Mononuclear cell (primary cell): ENCODE data around the gene WASL. TPM values are rescaled to one million over a fixed set of nuclear protein-coding genes. Genes with fewer than 3 reads are reported as not detected.
"Not testable (repeated sequence)": the region's sequence is repeated elsewhere in the genome, so short reads cannot be mapped to it uniquely, and the experiment has no call there.

Source experiments
- H3K27me3 ChIP-seq: 2 replicates; pipeline ENCODE4 v1.6.0; 2011; ENCODE audit warnings: low read length, control low read depth; ENCODE audit not compliant: insufficient read depth
- H3K4me1 ChIP-seq: 2 replicates; pipeline ENCODE4 v1.5.1; 2011; ENCODE audit warnings: mild to moderate bottlenecking, low read length, control low read depth; ENCODE audit not compliant: insufficient read depth
- H3K4me3 ChIP-seq: 2 replicates; pipeline ENCODE4 v1.5.1; 2011; ENCODE audit warnings: mild to moderate bottlenecking, low read length, moderate library complexity
- H3K9me3 ChIP-seq: 2 replicates; pipeline ENCODE4 v1.5.1; 2011; ENCODE audit warnings: low read depth, mild to moderate bottlenecking, control low read depth, low read length
- total RNA-seq: library from RNA; depleted of rRNA; stranded (reverse); fragments of >200 nt; gene quantifications from one replicate; pipeline ENCODE4 v1.2.3, GENCODE V29; 2012

WASL gene
- total RNA-seq, 1 donor, result 12.1 TPM

DNA sequence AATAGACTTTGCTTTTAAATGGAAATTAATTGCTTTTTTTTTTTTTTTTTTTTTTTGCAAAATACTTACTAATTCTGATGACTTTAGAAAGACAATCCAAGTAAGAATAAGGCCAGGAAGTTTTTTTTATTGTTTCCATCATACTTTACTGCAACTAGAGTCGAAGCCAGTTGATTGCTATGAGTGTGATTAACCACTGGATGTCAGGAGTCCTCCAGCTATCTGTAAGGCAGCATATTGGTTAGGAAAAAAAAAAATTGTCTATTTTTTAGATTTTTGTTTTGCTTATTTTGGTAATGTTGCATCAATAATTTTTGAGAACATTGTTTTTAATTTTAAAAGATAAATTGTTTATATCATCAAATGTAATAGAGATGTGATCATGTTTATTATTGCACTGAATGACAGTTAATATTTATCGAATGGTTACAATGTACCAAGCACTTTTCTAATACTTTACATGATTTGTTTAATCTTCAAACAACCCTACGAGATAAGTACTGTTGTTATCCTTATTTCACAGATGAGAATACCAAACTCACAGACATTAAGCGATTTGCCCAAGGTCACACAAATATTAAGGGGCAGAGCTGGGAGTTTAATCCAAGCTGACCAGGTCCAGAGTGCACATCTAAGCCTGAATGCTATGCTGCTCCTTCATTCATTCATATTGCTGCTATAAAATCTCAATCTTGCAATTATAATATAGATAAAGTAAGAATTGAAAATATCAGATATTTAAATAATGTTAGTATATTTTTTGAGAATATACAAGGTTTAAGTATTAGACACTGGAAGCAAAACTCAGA is 113.0 kb downstream of the WASL start:
- Histone ChIP-seq H3K9me3 (no peaks in the 10 kb centered on the region), H3K4me1 (no peaks in the 10 kb centered on the region), H3K27me3 (peaks cover 12% of the 10 kb centered on the region), H3K4me3 (no peak overlapping the region)

DNA sequence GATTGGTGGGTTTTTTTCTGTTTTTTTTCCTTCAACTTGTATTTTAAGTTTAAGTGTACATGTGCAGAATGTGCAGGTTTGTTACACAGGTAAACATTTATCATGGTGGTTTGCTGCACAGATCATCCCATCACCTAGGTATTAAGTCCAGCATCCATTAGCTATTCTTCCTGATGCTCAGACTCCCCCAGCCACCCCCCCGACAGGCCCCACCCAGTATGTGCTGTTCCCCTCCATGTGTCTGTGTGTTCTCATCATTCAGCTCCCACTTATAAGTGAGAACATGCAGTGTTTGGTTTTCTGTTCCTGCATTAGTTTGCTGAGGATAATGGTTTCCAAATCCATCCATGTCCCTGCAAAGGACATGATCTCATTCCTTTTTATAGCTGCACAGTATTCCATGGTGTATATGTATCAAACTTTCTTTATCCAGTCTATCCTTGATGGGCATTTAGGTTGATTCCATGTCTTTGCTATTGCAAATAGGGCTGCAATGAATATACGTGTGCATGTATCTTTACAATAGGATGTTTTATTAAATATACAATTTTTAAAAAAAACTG is 114.7 kb downstream of the WASL start:
- not testable (repeated sequence) for H3K4me3 ChIP-seq, H3K9me3 ChIP-seq, H3K4me1 ChIP-seq
- H3K27me3 ChIP-seq, result peaks cover 12% of the 10 kb centered on the region

DNA sequence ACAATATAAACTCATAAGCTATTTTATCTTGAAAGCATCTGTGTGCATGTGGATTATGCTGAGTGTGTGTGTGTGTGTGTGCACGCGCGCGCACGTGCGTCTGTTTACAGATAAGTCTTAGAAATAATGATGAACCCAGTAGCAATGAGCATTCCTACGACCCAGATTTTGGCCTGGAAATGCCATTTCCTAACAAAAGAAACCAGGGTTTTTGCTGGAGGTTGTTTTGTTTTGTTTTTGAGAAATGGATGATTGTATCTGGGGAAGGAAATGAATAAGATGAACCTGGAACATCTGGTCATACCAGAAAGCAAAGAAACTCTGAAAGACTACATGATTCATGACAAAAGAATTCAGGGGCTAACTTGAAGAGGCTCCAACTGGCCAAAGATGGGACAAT is 115.2 kb downstream of the WASL start:
- H3K4me3 ChIP-seq, result no peak overlapping the region
- H3K4me1 ChIP-seq, result no peaks in the 10 kb centered on the region
- no peaks in the 10 kb centered on the region for H3K9me3 ChIP-seq
- H3K27me3 ChIP-seq, result peaks cover 12% of the 10 kb centered on the region

DNA sequence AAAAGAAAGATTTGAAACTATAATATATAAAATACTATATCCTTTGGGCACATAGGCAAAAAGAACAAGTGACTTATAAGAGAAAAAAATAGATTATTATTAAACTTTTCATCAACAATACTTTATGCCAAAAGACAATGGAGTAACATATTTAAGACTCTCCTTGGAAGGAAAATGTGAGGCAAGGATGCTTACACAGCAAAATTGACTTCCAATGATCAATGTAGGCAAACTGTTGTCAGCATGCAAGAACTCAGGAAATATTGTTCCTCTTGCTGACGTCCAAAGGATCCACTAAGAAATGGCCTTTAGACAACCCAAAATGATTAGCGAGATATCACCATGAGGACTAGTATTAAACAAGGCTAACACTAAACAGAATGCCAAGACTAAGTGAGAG is 116.0 kb downstream of the WASL start:
- Histone ChIP-seq H3K4me1 (no peaks in the 10 kb centered on the region), H3K9me3 (no peaks in the 10 kb centered on the region), H3K4me3 (no peak overlapping the region), H3K27me3 (peaks cover 12% of the 10 kb centered on the region)

Other genes with a start within 250 kb of the WASL start
- 0.52 TPM for gene IQUB, start 214.4 kb downstream of the WASL start, total RNA-seq
- 53.7 TPM for gene NDUFA5, start 191.2 kb downstream of the WASL start, total RNA-seq
- gene ASB15, start 147.2 kb downstream of the WASL start, total RNA-seq, result not detected
- not detected for gene LMOD2, start 93.1 kb downstream of the WASL start, total RNA-seq
- not detected for gene HYAL4, start 96.2 kb upstream of the WASL start, total RNA-seq
- not detected for gene SPAM1, start 176.2 kb upstream of the WASL start, total RNA-seq